Kidney capillary endothelial cell (primary cell): ENCODE measurements around the gene CALD1.

Source experiments
- DNase-seq: peaks from one replicate; pipeline ENCODE4 v3.0.0-alpha.2; 2018; ENCODE audit warnings: low spot score

Gene CALD1

DNA sequence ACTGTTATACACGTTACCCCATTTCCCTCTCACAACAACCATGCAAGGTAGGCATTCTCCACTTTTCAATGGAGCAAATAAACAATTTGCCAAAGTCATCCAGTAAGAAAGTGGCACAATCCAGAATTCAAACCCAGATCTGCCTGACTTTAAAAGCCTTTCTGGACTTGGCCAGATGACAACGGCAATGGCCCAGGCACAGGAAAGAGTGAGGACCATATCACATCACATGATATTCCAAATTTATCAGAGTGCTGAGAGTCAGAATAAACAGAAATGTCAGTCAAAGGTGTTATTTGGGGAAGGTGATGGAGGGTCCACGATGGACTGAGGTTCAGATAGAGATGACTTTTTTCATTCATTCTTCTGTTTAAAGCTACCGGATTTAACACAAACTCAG lies 48.0 kb downstream of the CALD1 start:
- DNase-seq, result no peak

DNA sequence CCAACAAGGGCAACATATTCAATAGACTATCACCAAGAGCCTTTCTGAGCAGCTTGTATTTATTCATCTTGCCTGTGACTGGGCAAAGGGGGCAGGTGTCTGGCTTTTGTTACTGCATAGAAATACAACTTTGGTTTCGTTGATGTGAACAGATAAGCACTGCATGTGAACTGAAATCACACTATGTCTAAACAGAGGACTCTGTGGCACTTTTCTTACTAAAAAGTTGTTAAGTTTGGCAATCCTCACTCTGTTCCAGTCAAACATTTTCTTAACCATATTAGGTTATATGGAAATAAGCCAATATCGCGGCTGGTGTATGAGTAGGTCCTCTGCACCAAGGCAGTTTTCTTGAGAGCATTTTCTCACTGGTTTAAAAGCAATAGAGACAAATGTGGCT lies 48.5 kb downstream of the CALD1 start:
- no peak for DNase-seq

DNA sequence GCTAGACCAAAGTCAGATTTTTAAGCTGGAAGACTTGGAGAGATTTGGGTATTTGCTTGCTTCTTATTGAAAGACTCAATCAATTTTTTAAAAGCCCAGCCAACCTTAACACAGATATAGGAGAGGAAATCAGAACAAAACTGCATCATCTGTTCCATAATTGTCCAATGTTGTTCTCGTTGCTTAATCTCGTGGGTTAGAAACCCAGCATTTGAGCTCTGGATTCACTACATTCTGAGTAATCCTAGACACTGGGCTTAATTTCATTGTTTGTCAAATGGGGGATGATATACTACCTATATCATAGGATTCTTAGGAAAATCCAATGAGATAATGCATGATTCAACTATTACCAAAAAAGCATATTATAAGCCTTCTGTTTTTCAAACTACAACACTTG lies 48.9 kb downstream of the CALD1 start:
- no peak for DNase-seq

DNA sequence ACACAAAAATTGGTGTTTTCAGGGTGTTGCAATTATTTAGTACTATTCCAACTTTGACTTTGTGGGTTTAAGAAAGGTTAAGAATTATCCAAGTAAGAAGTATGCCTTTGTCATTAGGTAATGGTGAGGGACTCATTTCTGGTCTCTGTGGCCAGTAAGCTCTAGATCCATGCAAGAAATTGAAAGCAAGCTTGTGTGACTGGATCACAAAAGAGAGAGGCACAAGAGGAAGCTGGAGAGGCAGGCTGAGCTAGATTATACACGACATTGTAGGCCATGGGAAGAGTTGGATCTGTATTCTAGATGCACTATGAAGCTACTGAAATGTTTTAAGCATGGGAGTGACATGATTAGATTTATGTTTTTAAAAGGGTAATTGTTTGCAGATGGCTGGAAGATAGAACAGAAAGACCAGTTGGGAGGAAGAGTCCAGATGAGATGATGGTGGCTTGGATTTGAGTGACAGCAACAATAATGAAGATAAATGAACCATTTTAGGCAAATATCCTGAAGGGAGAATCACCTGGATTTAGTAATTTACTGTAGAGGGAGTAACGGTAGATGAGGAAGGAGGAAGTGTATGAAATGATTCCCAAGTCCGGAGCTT lies 50.0 kb downstream of the CALD1 start:
- DNase-seq, result no peak

DNA sequence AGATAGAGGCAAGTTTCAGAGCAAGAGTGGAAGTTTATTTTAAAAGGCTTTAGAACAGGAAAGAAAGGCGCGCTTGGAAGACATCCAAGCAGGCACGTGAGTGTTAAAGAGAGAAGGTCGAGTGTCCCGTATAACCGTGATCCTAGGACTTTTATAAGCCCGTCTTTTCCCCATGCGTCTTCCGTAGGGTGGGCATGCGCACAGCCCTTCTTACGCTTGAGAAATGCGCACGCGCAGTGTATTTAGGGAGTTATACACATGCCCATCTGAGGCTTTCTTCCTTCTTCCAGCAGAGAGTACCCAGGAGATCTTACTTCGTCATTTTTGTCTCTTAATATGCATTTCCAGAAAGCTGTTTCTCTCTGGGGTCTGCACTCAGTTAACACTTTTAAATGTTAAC lies 52.4 kb downstream of the CALD1 start:
- DNase-seq, result no peak

DNA sequence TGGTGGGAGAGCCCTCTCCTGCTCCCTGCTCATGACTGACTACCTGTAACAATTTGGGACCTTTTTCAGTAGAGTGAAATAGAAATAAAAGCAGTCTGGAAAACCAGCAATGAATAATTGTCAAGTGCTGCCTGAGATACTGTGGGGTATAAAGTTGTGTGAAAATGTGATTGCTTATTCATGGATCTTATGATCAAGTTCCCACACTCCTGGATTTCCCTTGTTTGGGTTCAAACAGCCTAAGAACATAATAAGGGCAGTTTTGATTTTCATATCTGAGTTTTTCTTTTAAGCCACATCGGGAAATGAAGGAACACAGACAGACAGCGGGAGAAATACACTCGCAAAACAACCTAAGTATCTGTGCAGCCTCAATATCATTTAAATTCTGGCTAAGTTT lies 52.9 kb downstream of the CALD1 start:
- no peak for DNase-seq

DNA sequence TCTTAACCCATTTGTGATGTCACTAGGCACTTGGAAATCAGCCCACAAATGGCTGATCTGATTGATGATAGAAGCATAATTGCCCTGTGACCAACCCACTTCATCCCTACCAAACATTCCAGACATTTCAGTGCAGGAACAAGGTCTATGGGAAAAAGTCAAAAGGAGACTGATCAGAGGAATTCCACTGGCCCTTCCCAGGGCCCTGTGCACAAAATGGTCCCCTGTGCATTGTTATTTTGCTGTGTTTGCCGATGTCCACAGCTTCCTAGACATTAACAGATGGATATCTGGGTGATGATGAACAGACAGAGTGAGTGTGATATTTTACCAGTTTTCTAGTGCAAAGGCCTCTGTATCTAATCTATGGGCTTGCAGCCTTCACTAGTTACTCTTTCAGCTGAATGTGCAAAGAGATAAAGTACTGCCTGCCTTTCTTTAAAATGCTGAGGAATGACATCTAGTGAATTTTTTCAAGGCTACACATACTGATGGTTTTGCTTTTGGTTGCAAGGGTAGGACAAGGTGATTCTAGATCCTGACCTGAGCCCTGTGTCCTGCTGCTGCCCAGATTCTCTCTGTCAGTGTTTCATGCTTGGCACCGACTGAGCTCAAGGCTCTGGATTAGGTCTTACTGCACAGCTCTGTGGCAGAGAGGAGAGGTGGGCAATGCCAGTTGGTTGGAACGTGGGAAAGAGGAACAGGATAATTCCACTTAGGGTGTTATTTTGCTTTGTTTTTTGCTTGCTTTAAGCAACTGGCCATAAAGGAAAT lies 55.4 kb downstream of the CALD1 start:
- DNase-seq, result no peak

DNA sequence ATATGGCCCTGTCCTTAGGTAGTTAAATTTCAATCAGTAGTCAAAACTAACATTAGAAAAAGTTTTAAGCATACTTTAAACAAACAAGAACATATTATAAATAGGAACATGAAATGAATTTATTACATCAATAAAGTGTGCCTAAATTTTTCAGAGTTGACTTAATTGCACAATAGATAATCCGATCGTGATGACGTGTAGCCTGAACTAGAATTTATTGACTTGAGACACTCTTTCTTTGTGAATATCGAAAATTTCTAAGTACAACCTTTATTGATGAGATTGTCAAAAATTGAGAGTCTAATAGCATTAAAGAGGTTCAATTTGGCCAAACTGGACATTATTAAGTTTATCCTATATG lies 56.0 kb downstream of the CALD1 start:
- no peak for DNase-seq

DNA sequence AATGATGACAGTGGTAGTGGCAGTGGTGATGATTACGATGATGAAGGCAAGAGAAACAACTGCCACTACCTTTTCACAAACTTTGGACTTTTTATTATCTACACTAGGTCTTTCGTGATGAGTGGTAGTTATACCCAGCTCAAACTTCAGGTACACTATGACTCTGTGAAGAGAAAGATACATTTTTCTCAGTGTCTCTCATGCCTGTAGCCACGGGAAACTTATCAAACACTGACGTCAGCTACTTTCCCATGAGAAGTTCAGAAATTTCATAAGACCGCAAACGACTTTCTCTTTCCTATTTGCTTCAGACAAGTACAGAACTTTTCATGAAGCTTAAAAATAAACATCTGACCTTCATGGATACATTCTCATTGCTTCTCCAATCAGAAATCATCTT lies 57.0 kb downstream of the CALD1 start:
- no peak for DNase-seq

DNA sequence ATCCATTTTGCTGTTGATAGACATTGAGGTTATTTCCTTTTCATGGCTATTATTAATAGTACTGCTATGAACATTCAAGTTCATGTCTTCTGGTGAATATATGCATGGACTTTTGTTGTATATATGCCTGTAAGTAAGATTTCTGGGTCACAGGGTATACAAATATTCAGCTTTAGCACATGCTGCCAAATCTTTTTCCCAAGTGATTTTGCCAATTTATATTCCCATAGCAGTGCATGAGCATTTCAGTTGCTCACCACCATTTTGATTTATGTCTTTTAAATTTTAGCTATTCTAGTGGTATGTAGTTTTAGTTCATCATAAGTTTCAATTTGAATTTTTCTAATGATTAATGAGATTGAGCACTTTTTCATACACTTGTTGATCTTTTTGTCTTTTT lies 59.9 kb downstream of the CALD1 start:
- no peak for DNase-seq

DNA sequence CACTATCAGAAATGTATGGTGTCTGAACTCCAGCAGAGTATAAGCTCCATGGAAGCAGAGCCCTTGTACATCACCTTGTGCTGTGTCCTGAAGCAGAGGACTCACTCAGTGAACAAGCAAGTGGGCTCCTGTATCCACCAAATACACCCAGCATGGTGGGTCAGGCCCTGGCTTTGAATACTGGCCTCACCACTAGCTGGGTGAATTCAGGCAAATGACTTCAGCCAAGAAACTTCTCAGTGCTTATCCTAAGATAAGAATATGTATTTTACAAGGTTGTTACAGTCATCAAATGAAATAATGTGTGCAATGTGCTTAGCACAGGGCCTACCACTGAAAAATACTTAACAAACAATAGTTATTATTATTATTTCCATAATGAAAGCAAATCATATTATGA lies 62.6 kb downstream of the CALD1 start:
- DNase-seq, result no peak

DNA sequence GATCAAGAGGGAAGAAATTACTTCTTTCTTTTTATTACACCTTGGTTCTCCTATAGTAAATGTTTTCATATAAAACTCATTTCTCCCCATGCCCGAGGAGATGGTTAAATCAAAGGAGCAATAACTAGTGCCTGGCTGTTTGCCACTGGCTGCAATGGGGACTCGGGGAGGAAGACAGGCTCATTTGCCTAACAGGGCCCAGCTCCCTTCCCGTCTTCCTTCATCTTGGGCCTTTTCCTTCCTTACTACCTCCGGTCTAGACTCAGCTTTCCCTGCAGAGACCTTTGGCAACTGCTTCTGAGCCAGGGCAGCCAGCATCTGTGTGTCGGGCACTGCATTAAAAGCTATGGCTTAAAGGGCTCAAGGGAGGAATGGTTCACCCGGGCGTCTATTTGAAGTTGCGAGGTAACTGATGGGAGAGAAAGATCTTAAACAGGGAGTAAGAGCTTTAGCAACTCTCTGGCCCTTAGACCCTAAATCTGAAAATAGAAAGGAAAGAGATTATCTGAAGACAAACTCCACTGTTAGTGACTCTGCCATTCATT lies 63.5 kb downstream of the CALD1 start:
- peak; percentile 13 for DNase-seq

DNA sequence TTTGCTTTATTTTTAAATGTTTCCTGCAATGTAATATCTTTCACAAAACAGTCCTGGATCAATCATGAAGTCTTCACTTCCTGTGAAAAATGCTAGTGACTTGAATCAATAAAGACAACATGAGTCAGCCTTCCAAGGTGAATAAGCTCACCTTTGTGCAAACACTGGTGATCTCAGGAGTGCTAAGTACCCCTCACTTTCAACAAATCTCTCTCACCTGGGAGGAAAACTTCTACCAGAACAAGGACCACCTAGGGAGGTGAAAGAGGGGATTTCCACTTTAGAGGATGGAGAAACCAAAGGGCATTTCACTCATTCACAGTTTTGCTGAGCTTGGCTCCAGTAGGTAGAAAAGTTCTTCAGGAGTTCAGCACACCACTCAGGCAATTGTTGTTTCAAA lies 64.8 kb downstream of the CALD1 start:
- DNase-seq, result no peak

DNA sequence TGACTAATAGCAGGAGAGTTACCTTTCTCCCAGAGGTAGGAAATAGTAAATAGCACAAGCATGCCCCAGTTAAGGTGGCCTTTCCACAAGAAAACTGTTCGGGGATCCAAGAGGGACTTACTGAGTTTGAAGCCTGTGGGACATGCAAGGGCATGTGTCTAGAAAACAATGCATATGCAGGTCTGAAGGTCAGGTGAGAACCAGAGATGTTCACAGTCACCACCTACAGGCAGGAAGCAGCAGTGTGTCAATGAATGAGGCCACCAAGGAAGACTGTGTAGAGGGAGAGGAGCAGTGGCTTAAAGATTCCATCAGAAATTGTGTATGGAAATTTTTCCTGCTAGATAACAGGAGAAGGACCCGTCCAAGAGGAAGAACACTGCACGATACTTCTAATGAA lies 66.0 kb downstream of the CALD1 start:
- DNase-seq, result no peak

DNA sequence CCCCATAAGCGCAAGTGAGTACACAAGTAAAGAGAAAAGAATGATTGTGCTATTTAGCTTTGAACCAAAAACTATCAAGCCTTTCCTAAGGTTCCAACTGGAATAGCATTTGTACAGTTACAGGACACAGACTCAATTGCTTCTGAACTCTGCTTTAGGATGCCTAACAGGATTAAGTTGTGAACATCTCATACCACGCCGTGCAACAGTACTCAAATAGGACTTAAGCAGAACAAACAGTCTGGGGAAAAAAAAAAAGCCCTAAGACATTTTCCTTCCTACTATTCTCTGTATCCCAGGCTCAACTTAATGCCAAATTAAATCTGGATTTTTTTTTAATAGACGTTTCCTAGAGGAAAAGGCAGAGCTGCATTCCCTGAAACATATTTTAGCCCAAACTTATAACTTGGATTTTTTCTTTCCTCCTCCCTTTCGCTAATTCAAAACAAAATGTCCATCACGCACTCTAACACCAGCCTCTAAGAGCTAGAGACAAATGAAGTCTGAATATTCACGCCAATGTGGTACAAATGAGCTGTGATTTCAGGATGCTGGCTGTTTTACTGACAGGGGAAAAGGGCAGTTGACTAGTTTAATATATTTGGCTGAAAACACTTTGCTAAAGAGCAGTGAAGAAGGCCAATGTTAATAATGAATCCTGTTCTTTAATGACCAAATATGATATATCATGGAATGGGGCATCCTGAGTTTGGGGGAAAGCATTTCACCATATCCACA lies 68.6 kb downstream of the CALD1 start:
- DNase-seq, result no peak

DNA sequence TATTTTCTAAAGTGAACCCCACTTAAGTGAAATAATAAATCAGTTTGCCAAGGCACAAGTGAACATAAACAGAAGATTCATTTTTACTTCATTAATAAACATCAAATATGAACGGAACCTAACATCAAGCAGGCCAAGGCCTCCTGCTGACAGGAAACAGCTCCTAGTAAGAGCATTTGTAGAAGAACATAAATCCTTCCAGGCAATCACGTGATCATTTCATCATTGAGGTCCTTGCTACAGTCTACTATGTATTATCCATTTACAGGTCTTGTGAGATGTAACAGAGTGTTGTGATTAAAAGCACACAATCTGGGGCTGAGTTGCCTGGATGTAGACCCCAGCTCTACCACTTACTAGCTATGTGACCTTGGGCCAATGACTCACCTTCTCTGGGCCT lies 70.6 kb downstream of the CALD1 start:
- no peak for DNase-seq

DNA sequence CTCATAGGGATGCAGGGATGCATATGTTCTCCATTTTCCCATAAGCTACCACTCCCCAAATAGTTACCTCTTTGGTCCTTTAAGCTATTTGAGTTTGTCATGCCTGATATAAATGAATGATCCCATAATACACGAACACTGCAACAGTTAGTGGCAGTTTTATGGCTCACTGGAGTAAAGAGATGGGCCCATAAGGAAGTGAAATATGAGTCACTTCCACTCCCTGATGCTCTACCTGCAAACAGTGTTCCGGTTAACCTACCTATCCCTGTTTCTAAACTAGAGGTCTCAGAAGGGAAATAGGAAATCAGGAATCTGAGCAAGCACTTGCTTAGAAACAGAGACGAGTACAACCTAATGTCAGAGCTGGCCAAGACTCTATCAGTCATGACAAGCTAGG lies 71.7 kb downstream of the CALD1 start:
- no peak for DNase-seq

DNA sequence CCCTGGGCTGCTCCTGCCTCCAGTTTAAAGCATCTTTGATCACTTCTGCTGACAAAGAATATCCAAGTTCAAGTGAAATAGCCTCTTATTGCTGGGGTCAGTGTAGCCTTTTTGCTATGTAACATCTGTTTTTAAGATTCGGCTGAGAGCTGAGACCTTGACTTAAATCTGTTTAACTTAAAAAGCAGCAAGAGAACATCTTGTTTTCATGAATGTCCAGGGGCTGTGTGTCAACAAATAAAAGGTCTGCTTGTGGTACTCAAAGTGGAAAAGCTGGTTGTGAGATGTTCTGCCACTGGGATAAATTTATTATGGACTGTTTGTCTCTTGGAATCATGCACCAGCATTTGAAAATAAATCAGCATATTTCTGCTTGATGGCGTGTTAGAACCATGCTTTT lies 73.2 kb downstream of the CALD1 start:
- DNase-seq, result no peak

DNA sequence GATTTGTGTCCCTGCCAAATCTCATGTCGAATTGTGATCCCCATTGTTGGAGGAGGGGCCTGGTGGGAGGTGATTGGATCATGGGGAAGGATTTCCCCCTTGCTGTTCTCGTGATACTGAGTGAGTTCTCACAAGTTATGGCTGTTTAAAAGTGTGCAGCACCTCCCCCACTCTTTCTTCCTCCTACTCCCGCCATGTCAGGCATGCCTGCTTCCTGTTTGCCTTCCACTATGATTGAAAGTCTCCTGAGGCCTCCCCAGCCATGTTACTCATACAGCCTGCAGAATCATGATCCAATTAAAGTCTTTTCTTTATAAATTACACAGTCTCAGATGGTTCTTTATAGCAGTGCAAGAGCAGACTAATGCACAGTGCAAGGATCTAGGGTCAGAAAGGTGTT lies 75.4 kb downstream of the CALD1 start:
- DNase-seq, result peak; percentile 61

DNA sequence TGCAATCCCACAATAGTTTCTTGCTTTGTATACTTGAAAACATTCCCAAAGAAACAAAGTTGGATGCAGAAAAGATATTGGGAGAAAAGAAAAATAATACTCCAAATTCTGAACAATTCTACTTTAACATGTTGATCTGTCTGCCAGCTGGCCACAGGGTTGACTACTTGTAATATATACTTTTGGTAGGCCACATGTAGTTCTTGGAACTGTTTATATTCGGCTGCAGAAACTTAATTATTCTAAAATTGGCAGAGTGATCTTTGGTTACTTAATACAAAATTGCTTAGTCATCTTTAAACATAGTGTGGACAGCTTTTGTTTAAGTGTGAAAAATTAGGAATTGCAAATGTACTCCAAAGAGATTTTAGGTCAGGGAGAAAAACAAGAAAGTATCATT lies 76.0 kb downstream of the CALD1 start:
- no peak for DNase-seq

DNA sequence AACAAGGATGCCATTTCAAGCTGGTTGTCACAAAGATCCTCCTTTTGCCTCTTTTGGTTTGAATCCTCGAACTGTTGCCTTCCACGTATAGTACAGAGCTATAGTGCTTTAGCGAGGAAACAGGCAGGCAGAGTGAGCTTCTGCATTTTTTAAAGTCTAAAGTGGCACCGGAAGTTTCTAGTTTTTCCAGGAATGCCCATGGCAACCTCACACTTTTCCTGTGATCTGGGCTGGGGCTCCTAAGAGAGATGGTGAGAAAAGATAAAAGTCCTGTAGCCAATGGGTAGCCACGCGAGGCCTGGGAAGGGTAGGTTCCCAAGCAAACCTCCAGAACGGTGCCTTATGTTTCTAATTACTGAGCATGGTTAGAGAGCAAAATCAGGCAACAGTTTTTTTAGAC lies 76.7 kb downstream of the CALD1 start:
- no peak for DNase-seq

DNA sequence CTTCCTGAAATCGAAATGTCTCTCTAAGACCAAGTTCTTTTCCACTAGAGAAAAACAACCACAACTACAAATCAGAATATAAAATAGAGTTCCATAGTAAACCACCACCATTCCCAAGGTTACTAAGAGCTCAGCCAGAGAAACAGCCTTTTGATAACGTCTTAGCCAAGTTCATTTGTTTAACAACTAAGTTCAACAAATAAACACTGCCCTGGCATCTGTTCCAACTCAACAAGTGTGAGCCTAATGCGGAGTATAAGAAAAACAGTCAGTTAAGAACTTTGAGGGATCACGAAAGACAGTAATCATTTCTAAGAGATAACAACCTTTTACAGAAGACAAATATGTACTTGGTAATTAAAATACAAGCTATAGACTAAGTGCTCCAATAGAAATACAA lies 77.3 kb downstream of the CALD1 start:
- DNase-seq, result no peak

DNA sequence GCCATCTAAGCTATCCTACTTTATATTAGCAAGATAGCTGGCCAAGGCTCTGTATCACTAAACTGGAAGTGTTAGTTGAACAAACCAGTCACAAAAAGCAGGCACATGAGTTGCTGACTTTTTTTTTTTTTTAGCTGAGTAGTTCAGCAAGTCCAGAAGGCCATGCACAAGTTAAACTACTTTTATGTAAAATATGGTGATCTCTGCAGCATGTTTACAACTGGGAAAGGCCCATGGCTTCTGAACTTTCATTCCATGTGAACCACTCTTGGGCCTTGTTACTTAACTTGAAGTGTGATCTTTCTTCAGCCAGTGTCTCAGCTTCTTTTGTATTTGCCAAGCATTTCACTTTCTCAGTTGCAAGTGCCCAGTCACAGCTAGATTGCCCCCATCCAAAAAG lies 78.5 kb downstream of the CALD1 start:
- DNase-seq, result no peak
